Measurements from ENCODE around the gene PCDHGB3.

- TF ChIP-seq, protein P1, sequence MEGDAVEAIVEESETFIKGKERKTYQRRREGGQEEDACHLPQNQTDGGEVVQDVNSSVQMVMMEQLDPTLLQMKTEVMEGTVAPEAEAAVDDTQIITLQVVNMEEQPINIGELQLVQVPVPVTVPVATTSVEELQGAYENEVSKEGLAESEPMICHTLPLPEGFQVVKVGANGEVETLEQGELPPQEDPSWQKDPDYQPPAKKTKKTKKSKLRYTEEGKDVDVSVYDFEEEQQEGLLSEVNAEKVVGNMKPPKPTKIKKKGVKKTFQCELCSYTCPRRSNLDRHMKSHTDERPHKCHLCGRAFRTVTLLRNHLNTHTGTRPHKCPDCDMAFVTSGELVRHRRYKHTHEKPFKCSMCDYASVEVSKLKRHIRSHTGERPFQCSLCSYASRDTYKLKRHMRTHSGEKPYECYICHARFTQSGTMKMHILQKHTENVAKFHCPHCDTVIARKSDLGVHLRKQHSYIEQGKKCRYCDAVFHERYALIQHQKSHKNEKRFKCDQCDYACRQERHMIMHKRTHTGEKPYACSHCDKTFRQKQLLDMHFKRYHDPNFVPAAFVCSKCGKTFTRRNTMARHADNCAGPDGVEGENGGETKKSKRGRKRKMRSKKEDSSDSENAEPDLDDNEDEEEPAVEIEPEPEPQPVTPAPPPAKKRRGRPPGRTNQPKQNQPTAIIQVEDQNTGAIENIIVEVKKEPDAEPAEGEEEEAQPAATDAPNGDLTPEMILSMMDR (conservative IDR thresholded peaks at IDR 0.05 in 1 of 2, IDR thresholded peaks at IDR 0.05 in 1 of 2; ENCODE audit: low read depth in 1 of 2, low read length in 2 of 2), result no peak
- TF ChIP-seq EZH2 (IDR thresholded peaks at IDR 0.05; ENCODE audit: low read length, missing control alignments), result no peak
Observed at GRCh38 chr5:141411575-141411974, 41.5 kb downstream of the PCDHGB3 start.

Measured in fibroblast of lung (primary cell).